A673 (cell line): ENCODE data around the gene C17orf67. TPM values are rescaled to one million over a fixed set of nuclear protein-coding genes. Genes with fewer than 3 reads are reported as not detected.

ENCODE experiments used
- BruUV-seq: library from RNA; stranded (reverse); fragments of 400-500 nt; replicated peaks from 2 replicates; lab custom pipeline; 2021; lab: Mats Ljungman, UMichigan
- CTCF ChIA-PET: fragments of 300-600 bp; sonication (Branson Sonifier 250); formaldehyde crosslinking; loops from one replicate; lab custom pipeline; 2022; ENCODE audit warnings: antibody characterized with exemption; lab: Charles Lee
- POLR2A ChIA-PET: fragments of 300-600 bp; sonication (Branson Sonifier 250); formaldehyde crosslinking; loops from one replicate; lab custom pipeline; 2022; ENCODE audit warnings: antibody characterized with exemption; ENCODE audit not compliant: low non-redundant PET; lab: Charles Lee
- DNase-seq: peaks from one replicate; pipeline ENCODE4 v3.0.0-alpha.2; 2015; ENCODE audit warnings: low spot score
- H3K27ac ChIP-seq: fragments of 200-600 bp; sonication (generic); 2 replicates; pipeline ENCODE4 v1.5.1; 2016; ENCODE audit warnings: mixed run types, low read depth, mild to moderate bottlenecking, mixed read lengths, antibody characterized with exemption, low read length; ENCODE audit not compliant: poor library complexity, severe bottlenecking
- H3K27me3 ChIP-seq: fragments of 200-600 bp; sonication (generic); replicated peaks from 2 replicates; pipeline ENCODE4 v1.6.1; 2017; ENCODE audit warnings: mixed run types, low read depth, mild to moderate bottlenecking, mixed read lengths, antibody characterized with exemption, low read length; ENCODE audit not compliant: insufficient read depth, poor library complexity
- H3K36me3 ChIP-seq: fragments of 200-600 bp; sonication (generic); 2 replicates; pipeline ENCODE4 v1.6.1; 2016; ENCODE audit warnings: mixed run types, mild to moderate bottlenecking, mixed read lengths, antibody characterized with exemption, low read length; ENCODE audit not compliant: insufficient read depth, poor library complexity, severe bottlenecking
- H3K4me1 ChIP-seq: fragments of 200-600 bp; sonication (generic); 2 replicates; pipeline ENCODE4 v1.6.1; 2017; ENCODE audit warnings: mixed run types, mild to moderate bottlenecking, mixed read lengths, antibody characterized with exemption, low read length; ENCODE audit not compliant: insufficient read depth, poor library complexity, severe bottlenecking
- H3K4me3 ChIP-seq: fragments of 200-600 bp; sonication (generic); 2 replicates; pipeline ENCODE4 v1.5.1; 2016; ENCODE audit warnings: low read depth, mixed run types, mild to moderate bottlenecking, mixed read lengths, low read length; ENCODE audit not compliant: poor library complexity, severe bottlenecking
- H3K9me3 ChIP-seq: fragments of 200-600 bp; sonication (generic); 2 replicates; pipeline ENCODE4 v1.6.1; 2016; ENCODE audit warnings: mixed run types, low read depth, mild to moderate bottlenecking, mixed read lengths, antibody characterized with exemption, low read length; ENCODE audit not compliant: poor library complexity, severe bottlenecking
- EZH2 ChIP-seq: fragments of 200-600 bp; sonication (generic); IDR thresholded peaks from 2 replicates; pipeline ENCODE4 v1.6.1; 2017; ENCODE audit warnings: borderline replicate concordance, low read depth, mild to moderate bottlenecking, mixed read lengths, antibody characterized with exemption, low read length; ENCODE audit not compliant: poor library complexity, severe bottlenecking
- intact Hi-C: fragments of 100-400 bp; cut with micrococcal nuclease; formaldehyde crosslinking; loops from one replicate; pipeline ENCODE4 v1.10.0; 2022; ENCODE audit not compliant: unreplicated experiment
- total RNA-seq: library from RNA; stranded (reverse); gene quantifications from 2 replicates; pipeline ENCODE4 v1.2.3, GENCODE V29; 2021
- TF ChIP-seq, protein P1 (sequence below): fragments of 300-800, 200-600 bp; sonication (generic); conservative IDR thresholded peaks from 2 replicates; pipeline ENCODE4 v1.5.1; 2017; ENCODE audit warnings: low read depth, mild to moderate bottlenecking, antibody characterized with exemption, low read length, moderate library complexity, mixed read lengths

Gene C17orf67
- total RNA-seq, 1 experiment from 2014 or later = 2.7 TPM

GRCh38 chr17:56861899-56862298, 28.2 kb upstream of the C17orf67 start:
- no peaks in the 10 kb centered on the region for H3K27me3 ChIP-seq
- POLR2A ChIA-PET = no interaction called here
- CTCF ChIA-PET = no interaction called here
- peaks cover 3% of the 10 kb centered on the region for H3K36me3 ChIP-seq
- TF ChIP-seq, protein P1, sequence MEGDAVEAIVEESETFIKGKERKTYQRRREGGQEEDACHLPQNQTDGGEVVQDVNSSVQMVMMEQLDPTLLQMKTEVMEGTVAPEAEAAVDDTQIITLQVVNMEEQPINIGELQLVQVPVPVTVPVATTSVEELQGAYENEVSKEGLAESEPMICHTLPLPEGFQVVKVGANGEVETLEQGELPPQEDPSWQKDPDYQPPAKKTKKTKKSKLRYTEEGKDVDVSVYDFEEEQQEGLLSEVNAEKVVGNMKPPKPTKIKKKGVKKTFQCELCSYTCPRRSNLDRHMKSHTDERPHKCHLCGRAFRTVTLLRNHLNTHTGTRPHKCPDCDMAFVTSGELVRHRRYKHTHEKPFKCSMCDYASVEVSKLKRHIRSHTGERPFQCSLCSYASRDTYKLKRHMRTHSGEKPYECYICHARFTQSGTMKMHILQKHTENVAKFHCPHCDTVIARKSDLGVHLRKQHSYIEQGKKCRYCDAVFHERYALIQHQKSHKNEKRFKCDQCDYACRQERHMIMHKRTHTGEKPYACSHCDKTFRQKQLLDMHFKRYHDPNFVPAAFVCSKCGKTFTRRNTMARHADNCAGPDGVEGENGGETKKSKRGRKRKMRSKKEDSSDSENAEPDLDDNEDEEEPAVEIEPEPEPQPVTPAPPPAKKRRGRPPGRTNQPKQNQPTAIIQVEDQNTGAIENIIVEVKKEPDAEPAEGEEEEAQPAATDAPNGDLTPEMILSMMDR = no peak
- no peak for TF ChIP-seq EZH2
- no peaks in the 10 kb centered on the region for H3K9me3 ChIP-seq
- BruUV-seq = no TSS peak
- no peak for DNase-seq
- H3K4me3 ChIP-seq = no peak overlapping the region
- intact Hi-C loops = no loop called here
- no peaks in the 10 kb centered on the region for H3K4me1 ChIP-seq
- H3K27ac ChIP-seq = no peak overlapping the region

GRCh38 chr17:56851008-56851407, 17.3 kb upstream of the C17orf67 start:
- BruUV-seq = no TSS peak
- CTCF ChIA-PET = no interaction called here
- TF ChIP-seq, protein P1 = no peak
- no peak for TF ChIP-seq EZH2
- no peaks in the 10 kb centered on the region for H3K27me3 ChIP-seq
- H3K4me1 ChIP-seq = no peaks in the 10 kb centered on the region
- H3K9me3 ChIP-seq = no peaks in the 10 kb centered on the region
- no peak for DNase-seq
- H3K27ac ChIP-seq = no peak overlapping the region
- intact Hi-C loops = no loop called here
- H3K36me3 ChIP-seq = peaks cover 7% of the 10 kb centered on the region
- no peak overlapping the region for H3K4me3 ChIP-seq
- POLR2A ChIA-PET = no interaction called here

- Histone ChIP-seq H3K9me3 (no peaks in the 10 kb centered on the region), H3K4me3 (no peak overlapping the region), H3K4me1 (no peaks in the 10 kb centered on the region), H3K36me3 (peaks cover 7% of the 10 kb centered on the region), H3K27ac (no peak overlapping the region), H3K27me3 (no peaks in the 10 kb centered on the region)
- intact Hi-C loops = no loop called here
- ChIA-PET CTCF (no interaction called here), POLR2A (no interaction called here)
- TF ChIP-seq, protein P1 = no peak
- TF ChIP-seq EZH2 = no peak
- DNase-seq = no peak
- BruUV-seq = no TSS peak
Observed at GRCh38 chr17:56850591-56850990, 16.9 kb upstream of the C17orf67 start.
